GM23248 (cell line): ENCODE measurements around the gene TMOD4. TPM values are rescaled to one million over a fixed set of nuclear protein-coding genes. Genes with fewer than 3 reads are reported as not detected.

Source experiments
- DNase-seq: peaks from one replicate; pipeline ENCODE4 v3.0.0-alpha.2; 2015
- H2AFZ ChIP-seq: fragments of 200-600 bp; sonication (generic); 2 replicates; pipeline ENCODE4 v1.6.1; 2016; ENCODE audit warnings: antibody characterized with exemption
- H3F3A ChIP-seq: fragments of 200-600 bp; sonication (generic); 2 replicates; pipeline ENCODE4 v1.6.1; 2016; ENCODE audit warnings: mild to moderate bottlenecking, antibody characterized with exemption, mixed run types; ENCODE audit not compliant: insufficient read depth
- H3K27ac ChIP-seq: fragments of 200-600 bp; sonication (generic); 2 replicates; pipeline ENCODE4 v1.5.1; 2016; ENCODE audit warnings: mild to moderate bottlenecking
- H3K27me3 ChIP-seq: fragments of 200-600 bp; sonication (generic); replicated peaks from 2 replicates; pipeline ENCODE4 v1.6.1; 2016; ENCODE audit warnings: mild to moderate bottlenecking; ENCODE audit not compliant: insufficient read depth
- H3K36me3 ChIP-seq: fragments of 200-600 bp; sonication (generic); 2 replicates; pipeline ENCODE4 v1.6.1; 2016; ENCODE audit warnings: low read depth, mild to moderate bottlenecking
- H3K4me1 ChIP-seq: fragments of 200-600 bp; sonication (generic); 2 replicates; pipeline ENCODE4 v1.6.1; 2016; ENCODE audit warnings: mild to moderate bottlenecking; ENCODE audit not compliant: insufficient read depth
- H3K4me2 ChIP-seq: fragments of 200-600 bp; sonication (generic); one replicate; pipeline ENCODE4 v1.6.1; 2016; ENCODE audit warnings: mild to moderate bottlenecking; ENCODE audit not compliant: unreplicated experiment
- H3K4me3 ChIP-seq: fragments of 200-600 bp; sonication (generic); 2 replicates; pipeline ENCODE4 v1.5.1; 2016; ENCODE audit warnings: mild to moderate bottlenecking
- H3K79me2 ChIP-seq: fragments of 200-600 bp; sonication (generic); 2 replicates; pipeline ENCODE4 v1.6.1; 2016; ENCODE audit warnings: mild to moderate bottlenecking; ENCODE audit not compliant: insufficient read depth
- H3K9ac ChIP-seq: fragments of 200-600 bp; sonication (generic); 2 replicates; pipeline ENCODE4 v1.6.1; 2016; ENCODE audit warnings: mild to moderate bottlenecking
- H3K9me2 ChIP-seq: fragments of 200-600 bp; sonication (generic); 2 replicates; pipeline ENCODE4 v1.6.1; 2016; ENCODE audit warnings: mixed run types, mild to moderate bottlenecking, moderate library complexity; ENCODE audit not compliant: insufficient read depth
- H3K9me3 ChIP-seq: fragments of 200-600 bp; sonication (generic); one replicate; pipeline ENCODE4 v1.6.1; 2017; ENCODE audit warnings: low read depth
- H4K20me1 ChIP-seq: fragments of 200-600 bp; sonication (generic); 2 replicates; pipeline ENCODE4 v1.6.0; 2016; ENCODE audit not compliant: insufficient read depth
- EZH2 ChIP-seq: fragments of 200-600 bp; sonication (generic); IDR thresholded peaks from 2 replicates; pipeline ENCODE4 v1.6.1; 2018; ENCODE audit warnings: antibody characterized with exemption, mild to moderate bottlenecking; ENCODE audit not compliant: insufficient read depth, poor library complexity, severe bottlenecking
- EZH2phosphoT487 ChIP-seq: fragments of 200-600 bp; sonication (generic); IDR thresholded peaks from 2 replicates; pipeline ENCODE4 v1.6.1; 2018; ENCODE audit warnings: antibody characterized with exemption, moderate library complexity, mild to moderate bottlenecking, low read depth; ENCODE audit not compliant: insufficient read depth
- WGBS, 2 experiments: methylation state at CpG; one replicate each; pipeline ENCODE4 v1.1.6; 2015 to 2017; ENCODE audit warnings: low lambda C conversion rate in 2 of 2, low coverage in 1 of 2; ENCODE audit errors: missing lambda C conversion rate in 2 of 2; 5-methylcytosine and 5-hydroxymethylcytosine counted together
- in situ Hi-C: fragments of 300-500 bp; cut with MboI; formaldehyde crosslinking; loops from 2 replicates; pipeline ENCODE4 v1.15.0; 2020
- polyA plus RNA-seq: library from polyadenylated mRNA; unstranded; fragments of >200 nt; fragmentation: Nextera tagmentation; extraction: Ambion mirVana; gene quantifications from 2 replicates; pipeline ENCODE4 v1.2.1, GENCODE V29; 2016
- total RNA-seq: library from RNA; depleted of rRNA; stranded (reverse); fragments of >200 nt; shearing (Covaris generic); gene quantifications from 2 replicates; pipeline ENCODE4 v1.2.3, GENCODE V29; 2014

The TMOD4 gene
- total and polyA plus RNA-seq, 2 experiments from 2014 or later: not detected

DNA sequence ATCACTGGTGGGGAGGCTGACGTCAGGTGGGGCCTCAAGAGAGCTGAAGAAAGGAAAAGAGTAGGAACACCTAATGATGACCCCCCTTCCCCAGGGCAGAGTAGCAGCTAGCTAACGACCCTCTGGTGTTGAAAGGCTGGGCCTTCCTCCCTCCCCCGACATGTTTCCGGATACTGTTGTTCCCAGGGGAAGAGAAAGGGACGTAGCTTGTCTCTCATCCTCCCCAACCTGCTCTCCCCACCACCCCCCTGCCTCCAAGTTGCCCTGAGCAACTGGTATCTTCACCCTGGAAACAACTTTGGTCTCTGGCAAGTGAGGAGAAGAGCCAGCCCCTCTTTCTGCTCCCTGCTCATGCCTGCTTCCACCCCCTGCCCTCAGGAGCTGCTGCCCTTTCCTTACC is 31.8 kb downstream of the TMOD4 start:
- no peaks in the 10 kb centered on the region for H3K27me3 ChIP-seq
- no peak overlapping the region for H3K9ac ChIP-seq
- in situ Hi-C loops: no loop called here
- no peak for TF ChIP-seq EZH2
- no peak for TF ChIP-seq EZH2phosphoT487
- H2AFZ ChIP-seq: no peak overlapping the region
- H3K9me3 ChIP-seq: no peaks in the 10 kb centered on the region
- no peaks in the 10 kb centered on the region for H3K36me3 ChIP-seq
- no peak overlapping the region for H3K4me2 ChIP-seq
- 84 to 90% methylated on average over 5 of the region's 5 CpGs for WGBS, 2 experiments
- H3K4me1 ChIP-seq: 0 out of 2 replicates have a peak, but pooled peaks cover 7% of the 10 kb centered on the region
- peaks cover 8% of the 10 kb centered on the region for H3F3A ChIP-seq
- no peak for DNase-seq
- H4K20me1 ChIP-seq: no peaks in the 10 kb centered on the region
- H3K79me2 ChIP-seq: no peaks in the 10 kb centered on the region
- H3K4me3 ChIP-seq: no peak overlapping the region
- no peak overlapping the region for H3K27ac ChIP-seq
- H3K9me2 ChIP-seq: no peaks in the 10 kb centered on the region

DNA sequence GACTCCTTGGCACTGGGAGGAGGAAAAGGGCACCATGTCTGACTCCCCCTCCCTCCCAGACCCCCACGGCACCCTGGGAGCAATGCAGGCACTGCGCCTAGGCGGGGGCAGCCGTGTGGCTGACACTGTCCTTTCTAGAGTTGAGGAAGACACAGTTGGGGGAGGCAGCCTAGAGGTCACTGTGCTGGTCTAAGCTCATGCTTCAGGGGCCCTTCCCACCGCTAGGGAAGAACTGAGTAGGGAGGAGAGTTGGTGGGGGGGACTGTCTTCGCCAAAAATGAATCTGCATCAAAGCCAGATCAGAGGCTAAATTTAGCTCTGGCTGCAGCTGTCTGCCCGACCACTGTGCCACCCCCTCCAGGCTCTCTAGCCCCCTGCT is 32.7 kb downstream of the TMOD4 start:
- 91 to 96% methylated on average over 7 of the region's 7 CpGs for WGBS, 2 experiments
- in situ Hi-C loops: no loop called here
- no peak overlapping the region for H3K4me2 ChIP-seq

DNA sequence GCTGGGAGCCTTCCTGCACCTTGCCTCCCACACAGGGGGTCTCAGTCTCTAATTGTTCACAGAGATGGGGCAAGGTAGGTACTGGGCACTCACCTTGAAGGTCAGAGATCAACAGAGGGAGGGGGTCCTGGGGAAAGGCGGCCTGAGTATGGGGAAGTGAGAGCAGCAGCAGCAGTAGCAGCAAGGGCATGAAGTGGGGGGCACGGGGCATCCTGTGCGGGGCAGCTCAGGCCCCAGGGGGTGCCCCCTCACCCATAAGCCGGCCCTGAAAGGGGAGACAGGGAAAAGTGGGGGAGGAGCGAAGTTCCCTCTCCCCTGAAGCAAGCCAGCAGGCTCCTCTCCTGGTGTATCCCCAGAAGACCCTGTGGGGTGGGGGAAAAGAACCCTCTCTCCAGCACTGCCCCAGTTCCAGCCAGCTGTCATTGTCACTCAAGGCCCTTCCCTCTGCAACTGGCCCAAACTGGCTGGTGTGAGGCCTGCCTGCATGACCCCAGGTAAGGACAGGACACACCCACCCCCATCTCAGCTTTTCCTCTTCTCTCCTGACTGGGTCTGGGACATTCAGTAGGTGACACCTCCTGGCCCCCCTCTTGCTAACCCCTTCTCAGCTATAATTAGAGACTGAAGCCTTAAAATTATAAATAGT is 33.2 kb downstream of the TMOD4 start:
- no peak for DNase-seq
- Histone ChIP-seq H2AFZ (no peak overlapping the region), H3K27ac (no peak overlapping the region), H4K20me1 (no peaks in the 10 kb centered on the region), H3K36me3 (no peaks in the 10 kb centered on the region), H3K4me2 (no peak overlapping the region), H3F3A (peaks cover 2% of the 10 kb centered on the region; the same call in 1 of the 2 replicates), H3K9me2 (no peaks in the 10 kb centered on the region), H3K4me3 (no peak overlapping the region), H3K9ac (no peak overlapping the region), H3K9me3 (no peaks in the 10 kb centered on the region), H3K4me1 (0 out of 2 replicates have a peak, but pooled peaks cover 6% of the 10 kb centered on the region), H3K79me2 (no peaks in the 10 kb centered on the region), H3K27me3 (no peaks in the 10 kb centered on the region)
- TF ChIP-seq EZH2phosphoT487 (no peak), EZH2 (no peak)
- 60 to 65% methylated on average over 1 to 5 of the region's 5 CpGs for WGBS, 2 experiments
- in situ Hi-C loops: no loop called here

More for the DNA sequence above, 32.7 kb downstream of the TMOD4 start:
- no peak for DNase-seq
- no peaks in the 10 kb centered on the region for H3K9me2 ChIP-seq
- H3K79me2 ChIP-seq: no peaks in the 10 kb centered on the region
- no peaks in the 10 kb centered on the region for H3K9me3 ChIP-seq
- H4K20me1 ChIP-seq: no peaks in the 10 kb centered on the region
- H2AFZ ChIP-seq: no peak overlapping the region
- TF ChIP-seq EZH2phosphoT487 (no peak), EZH2 (no peak)
- H3K4me3 ChIP-seq: no peak overlapping the region
- H3F3A ChIP-seq: peaks cover 7% of the 10 kb centered on the region
- 0 out of 2 replicates have a peak, but pooled peaks cover 7% of the 10 kb centered on the region for H3K4me1 ChIP-seq
- H3K27ac ChIP-seq: no peak overlapping the region
- H3K36me3 ChIP-seq: no peaks in the 10 kb centered on the region
- H3K9ac ChIP-seq: no peak overlapping the region
- H3K27me3 ChIP-seq: no peaks in the 10 kb centered on the region

DNA sequence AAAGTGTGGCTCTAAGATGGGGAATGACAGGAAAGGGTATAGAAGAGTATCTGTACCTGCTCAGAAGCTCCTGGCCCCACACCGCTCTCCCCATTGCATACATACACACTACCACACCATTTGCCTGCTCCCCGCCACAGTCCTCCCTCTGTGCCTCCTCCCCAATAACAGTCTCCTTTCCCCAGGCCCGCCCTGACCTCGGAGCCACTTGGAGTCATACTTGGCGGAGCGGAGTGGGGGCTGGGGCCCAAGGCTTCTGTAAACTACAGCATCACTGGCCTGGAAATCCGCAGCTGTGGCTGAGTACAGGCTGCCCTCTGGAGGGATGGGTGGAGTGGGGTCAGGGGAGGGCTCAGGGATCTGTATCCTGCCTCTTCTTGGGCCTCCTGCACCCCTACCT is 38.0 kb downstream of the TMOD4 start:
- Histone ChIP-seq H3K4me1 (no peaks in the 10 kb centered on the region), H3K4me3 (no peak overlapping the region), H3K27ac (no peak overlapping the region), H3F3A (no peaks in the 10 kb centered on the region), H3K9me2 (no peaks in the 10 kb centered on the region), H3K9me3 (no peaks in the 10 kb centered on the region), H2AFZ (no peak overlapping the region), H4K20me1 (no peaks in the 10 kb centered on the region), H3K9ac (no peak overlapping the region), H3K27me3 (no peaks in the 10 kb centered on the region), H3K79me2 (no peaks in the 10 kb centered on the region), H3K36me3 (no peaks in the 10 kb centered on the region), H3K4me2 (no peak overlapping the region)
- WGBS, 2 experiments: 92 to 99% methylated on average over 7 of the region's 7 CpGs
- TF ChIP-seq EZH2phosphoT487: no peak
- no peak for TF ChIP-seq EZH2
- in situ Hi-C loops: no loop called here
- DNase-seq: no peak
